HEK293 (cell line): Measurements from ENCODE around the gene BORCS6.

Experiments used
- CTCF ChIA-PET: fragments of 350-600 bp; formaldehyde crosslinking; extraction: SDS; loops from one replicate; lab custom pipeline; 2021; ENCODE audit warnings: antibody characterized with exemption; lab: Yijun Ruan, JAX
- POLR2A ChIA-PET: fragments of 300-600 bp; formaldehyde crosslinking; extraction: SDS; loops from one replicate; lab custom pipeline; 2020; ENCODE audit warnings: antibody characterized with exemption, inconsistent platforms; lab: Yijun Ruan, JAX
- H3K27ac ChIP-seq: fragments of 200-500 bp; sonication (Bioruptor generic); 2 replicates; pipeline ENCODE4 v1.5.1; 2014; ENCODE audit warnings: low read depth, low read length, control low read depth, inconsistent platforms; ENCODE audit errors: extremely low read depth
- H3K36me3 ChIP-seq, 2 experiments: fragments of 200-500 bp in 1 of 2; sonication (Bioruptor generic) in 1 of 2; 1 replicate in 1 of 2; 2 replicates in 1 of 2; pipeline ENCODE4 v1.5.1; 2014 to 2017; ENCODE audit warnings: inconsistent platforms in 2 of 2, low read length in 2 of 2; ENCODE audit not compliant: control insufficient read depth in 2 of 2, insufficient read depth in 1 of 2
- H3K4me1 ChIP-seq: fragments of 200-500 bp; sonication (Bioruptor generic); 2 replicates; pipeline ENCODE4 v1.5.1; 2014; ENCODE audit warnings: mild to moderate bottlenecking, low read length, inconsistent platforms; ENCODE audit not compliant: control insufficient read depth, insufficient read depth
- H3K4me3 ChIP-seq: 2 replicates; pipeline ENCODE4 v1.5.1; 2011; ENCODE audit warnings: low read depth, mild to moderate bottlenecking, control low read depth, low read length, moderate library complexity
- H3K9me3 ChIP-seq: fragments of 200-500 bp; sonication (Bioruptor generic); 2 replicates; pipeline ENCODE4 v1.5.1; 2014; ENCODE audit warnings: low read depth, low read length, inconsistent platforms; ENCODE audit not compliant: control insufficient read depth, insufficient read depth
- GFI1B ChIP-seq: fragments of 450-650 bp; formaldehyde crosslinking; IDR thresholded peaks from 2 replicates; pipeline ENCODE4 v1.5.1; 2016; ENCODE audit warnings: missing biosample characterization, missing genetic modification characterization
- HOXC10 ChIP-seq: sonication (generic); formaldehyde crosslinking; IDR thresholded peaks from 2 replicates; pipeline ENCODE4 v1.8.1; 2023; ENCODE audit warnings: mild to moderate bottlenecking, missing genetic modification reagents
- KLF10 ChIP-seq: fragments of 450-650 bp; IDR thresholded peaks from 2 replicates; pipeline ENCODE4 v1.5.1; 2018; ENCODE audit warnings: missing biosample characterization, mild to moderate bottlenecking, missing genetic modification characterization
- KLF8 ChIP-seq: fragments of 450-650 bp; formaldehyde crosslinking; IDR thresholded peaks from 2 replicates; pipeline ENCODE4 v1.5.1; 2016; ENCODE audit warnings: missing biosample characterization, missing genetic modification characterization
- PRDM10 ChIP-seq: fragments of 450-650 bp; formaldehyde crosslinking; IDR thresholded peaks from 2 replicates; pipeline ENCODE4 v1.5.1; 2016; ENCODE audit warnings: missing biosample characterization, missing genetic modification characterization
- SP3 ChIP-seq: fragments of 450-650 bp; formaldehyde crosslinking; IDR thresholded peaks from 2 replicates; pipeline ENCODE4 v1.5.1; 2016; ENCODE audit warnings: missing biosample characterization, missing genetic modification characterization
- SP7 ChIP-seq: fragments of 450-650 bp; formaldehyde crosslinking; IDR thresholded peaks from 2 replicates; pipeline ENCODE4 v1.5.1; 2016; ENCODE audit warnings: missing biosample characterization, missing genetic modification characterization
- TRIM28 ChIP-seq: IDR thresholded peaks from 2 replicates; pipeline ENCODE4 v1.6.1; 2011; ENCODE audit warnings: low read length, control low read depth, borderline replicate concordance
- ZBTB17 ChIP-seq: fragments of 450-650 bp; formaldehyde crosslinking; IDR thresholded peaks from 2 replicates; pipeline ENCODE4 v1.5.1; 2016; ENCODE audit warnings: missing biosample characterization, missing genetic modification characterization
- ZNF10 ChIP-seq: fragments of 450-650 bp; formaldehyde crosslinking; IDR thresholded peaks from 2 replicates; pipeline ENCODE4 v1.5.1; 2017; ENCODE audit warnings: missing biosample characterization, missing genetic modification characterization
- ZNF404 ChIP-seq: fragments of 450-650 bp; formaldehyde crosslinking; IDR thresholded peaks from 2 replicates; pipeline ENCODE4 v1.5.1; 2017; ENCODE audit warnings: missing biosample characterization, missing genetic modification characterization
- ZNF449 ChIP-seq: fragments of 450-650 bp; formaldehyde crosslinking; IDR thresholded peaks from 2 replicates; pipeline ENCODE4 v1.5.1; 2017; ENCODE audit warnings: missing biosample characterization, mild to moderate bottlenecking, missing genetic modification characterization, moderate library complexity
- ZNF561 ChIP-seq: fragments of 450-650 bp; IDR thresholded peaks from 2 replicates; pipeline ENCODE4 v1.5.1; 2018; ENCODE audit warnings: missing biosample characterization, missing genetic modification characterization, borderline replicate concordance
- ZNF701 ChIP-seq: fragments of 450-650 bp; formaldehyde crosslinking; IDR thresholded peaks from 2 replicates; pipeline ENCODE4 v1.5.1; 2016; ENCODE audit warnings: missing biosample characterization, missing genetic modification characterization
- ZNF707 ChIP-seq: fragments of 450-650 bp; formaldehyde crosslinking; IDR thresholded peaks from 2 replicates; pipeline ENCODE4 v1.5.1; 2016; ENCODE audit warnings: missing biosample characterization, missing genetic modification characterization
- ZSCAN23 ChIP-seq: fragments of 450-650 bp; formaldehyde crosslinking; IDR thresholded peaks from 2 replicates; pipeline ENCODE4 v1.5.1; 2016; ENCODE audit warnings: missing biosample characterization, missing genetic modification characterization
- TF ChIP-seq, protein P1 (sequence below): fragments of 450-650 bp; formaldehyde crosslinking; IDR thresholded peaks from 2 replicates; pipeline ENCODE4 v1.5.1; 2017; ENCODE audit warnings: missing biosample characterization, missing genetic modification characterization

Gene BORCS6

DNA sequence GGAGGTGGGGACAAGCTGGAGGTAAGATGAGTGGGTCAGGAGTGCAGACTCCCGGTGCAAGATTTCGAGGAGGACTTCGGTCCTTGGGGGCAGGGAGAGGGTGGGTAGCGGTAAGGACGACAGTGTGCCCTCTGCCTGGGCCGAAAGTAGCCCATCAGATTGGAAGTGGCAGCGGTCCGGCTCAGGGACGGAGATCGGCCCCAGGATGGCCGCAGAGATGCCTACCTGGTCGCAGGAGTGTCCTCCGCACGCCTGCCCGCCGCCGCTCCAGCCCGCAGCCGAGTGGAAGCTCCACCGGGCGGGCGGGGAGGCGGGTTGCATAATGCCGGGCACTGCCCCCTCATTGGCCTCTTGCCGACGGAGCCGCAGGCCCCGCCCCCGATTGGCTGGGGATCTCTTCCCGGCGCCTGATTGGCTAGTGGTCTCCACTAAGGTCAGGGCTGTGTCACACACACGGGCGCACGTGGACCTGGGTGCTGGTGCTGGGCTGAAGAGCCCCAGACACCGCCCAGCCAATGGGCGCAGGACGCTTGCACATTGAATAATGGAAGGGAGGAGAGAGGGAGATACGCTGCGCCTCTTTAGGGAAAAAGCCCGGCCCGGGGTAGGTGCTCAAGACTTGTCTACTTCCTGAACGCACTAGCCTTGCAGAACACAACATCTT lies 37.7 kb downstream of the BORCS6 start, which contains the start of gene PER1 (continued):
- TF ChIP-seq SP7 (tag by site-specific recombination) (peak; percentile 76), KLF10 (peak; percentile 82), ZNF561 (peak; percentile 72; the same call in 1 of the 2 replicates), ZNF707 (tag by site-specific recombination) (no peak), HOXC10 (no peak), ZSCAN23 (tag by site-specific recombination) (0 out of 2 replicates have a peak, but pooled peaks have one; percentile 53), ZNF10 (tag by site-specific recombination) (no peak), KLF8 (tag by site-specific recombination) (peak; percentile 46; the same call in 1 of the 2 replicates), GFI1B (tag by site-specific recombination) (no peak)

DNA sequence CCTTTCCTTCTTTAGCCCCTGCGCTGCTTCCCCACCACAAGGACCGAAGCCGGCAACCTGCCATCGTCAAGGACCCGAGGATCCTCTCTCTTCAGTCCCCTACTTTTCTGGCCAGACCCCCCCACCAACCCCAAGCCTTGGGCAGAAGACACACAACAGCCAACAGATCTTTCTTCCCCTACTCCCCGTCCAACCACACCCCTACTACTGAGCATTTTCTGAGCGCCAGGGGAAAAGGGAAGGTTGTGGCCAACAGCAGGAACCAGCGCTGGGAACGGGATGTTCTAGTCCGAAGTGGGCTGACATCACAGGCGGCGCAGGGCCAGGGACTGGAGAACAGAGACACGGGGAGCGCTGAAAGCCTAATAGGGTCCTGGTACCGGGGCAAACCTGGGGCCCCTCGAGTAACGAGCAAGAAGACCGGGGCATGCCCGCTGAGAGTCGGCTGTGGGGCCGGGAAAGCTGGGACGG lies 38.3 kb downstream of the BORCS6 start:
- Histone ChIP-seq H3K4me3 (peak overlapping the region; percentile 44), H3K27ac (no peak overlapping the region), H3K9me3 (no peaks in the 10 kb centered on the region)
- CTCF ChIA-PET = interaction anchor here (0.6 to 3.8 kb wide), 4 partner anchors 12 to 1437 kb away, joined by 3 to 19 read pairs (median 4); no protein-coding TSS in a partner anchor
- TF ChIP-seq, protein P1, sequence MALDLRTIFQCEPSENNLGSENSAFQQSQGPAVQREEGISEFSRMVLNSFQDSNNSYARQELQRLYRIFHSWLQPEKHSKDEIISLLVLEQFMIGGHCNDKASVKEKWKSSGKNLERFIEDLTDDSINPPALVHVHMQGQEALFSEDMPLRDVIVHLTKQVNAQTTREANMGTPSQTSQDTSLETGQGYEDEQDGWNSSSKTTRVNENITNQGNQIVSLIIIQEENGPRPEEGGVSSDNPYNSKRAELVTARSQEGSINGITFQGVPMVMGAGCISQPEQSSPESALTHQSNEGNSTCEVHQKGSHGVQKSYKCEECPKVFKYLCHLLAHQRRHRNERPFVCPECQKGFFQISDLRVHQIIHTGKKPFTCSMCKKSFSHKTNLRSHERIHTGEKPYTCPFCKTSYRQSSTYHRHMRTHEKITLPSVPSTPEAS (tag by site-specific recombination) = no peak
- TF ChIP-seq PRDM10 (tag by site-specific recombination) (0 out of 2 replicates have a peak, but pooled peaks have one; percentile 69), ZBTB17 (peak; percentile 48; the same call in 1 of the 2 replicates), ZNF449 (tag by site-specific recombination) (peak; percentile 66; the same call in 1 of the 2 replicates), SP3 (tag by site-specific recombination) (no peak), ZNF404 (tag by site-specific recombination) (no peak), ZNF701 (no peak), TRIM28 (no peak)
- TF ChIP-seq, all 188 proteins: peak for 3
- POLR2A ChIA-PET = interaction anchor here (1.0 to 1.3 kb wide), 2 partner anchors 22 kb away, joined by 3 to 4 read pairs; no protein-coding TSS in a partner anchor
- Histone ChIP-seq H3K36me3 (peaks cover 0 to 39% of the 10 kb centered on the region in 2 experiments; a peak in 1 of 3 replicates), H3K4me1 (peaks cover 25% of the 10 kb centered on the region)
